H4 (cell line): Measurements from ENCODE around the gene BAZ1A. TPM values are rescaled to one million over a fixed set of nuclear protein-coding genes. Genes with fewer than 3 reads are reported as not detected.

ENCODE experiments used
- DNase-seq: peaks from one replicate; pipeline ENCODE4 v3.0.0-alpha.2; 2015; ENCODE audit warnings: low spot score
- total RNA-seq: library from RNA; depleted of rRNA; stranded (reverse); fragments of >200 nt; shearing (Covaris generic); gene quantifications from 2 replicates; pipeline ENCODE4 v1.2.3, GENCODE V29; 2014; rRNA removed

The BAZ1A gene
- total RNA-seq = 27.9 and 34.2 TPM in 2 replicates

DNA sequence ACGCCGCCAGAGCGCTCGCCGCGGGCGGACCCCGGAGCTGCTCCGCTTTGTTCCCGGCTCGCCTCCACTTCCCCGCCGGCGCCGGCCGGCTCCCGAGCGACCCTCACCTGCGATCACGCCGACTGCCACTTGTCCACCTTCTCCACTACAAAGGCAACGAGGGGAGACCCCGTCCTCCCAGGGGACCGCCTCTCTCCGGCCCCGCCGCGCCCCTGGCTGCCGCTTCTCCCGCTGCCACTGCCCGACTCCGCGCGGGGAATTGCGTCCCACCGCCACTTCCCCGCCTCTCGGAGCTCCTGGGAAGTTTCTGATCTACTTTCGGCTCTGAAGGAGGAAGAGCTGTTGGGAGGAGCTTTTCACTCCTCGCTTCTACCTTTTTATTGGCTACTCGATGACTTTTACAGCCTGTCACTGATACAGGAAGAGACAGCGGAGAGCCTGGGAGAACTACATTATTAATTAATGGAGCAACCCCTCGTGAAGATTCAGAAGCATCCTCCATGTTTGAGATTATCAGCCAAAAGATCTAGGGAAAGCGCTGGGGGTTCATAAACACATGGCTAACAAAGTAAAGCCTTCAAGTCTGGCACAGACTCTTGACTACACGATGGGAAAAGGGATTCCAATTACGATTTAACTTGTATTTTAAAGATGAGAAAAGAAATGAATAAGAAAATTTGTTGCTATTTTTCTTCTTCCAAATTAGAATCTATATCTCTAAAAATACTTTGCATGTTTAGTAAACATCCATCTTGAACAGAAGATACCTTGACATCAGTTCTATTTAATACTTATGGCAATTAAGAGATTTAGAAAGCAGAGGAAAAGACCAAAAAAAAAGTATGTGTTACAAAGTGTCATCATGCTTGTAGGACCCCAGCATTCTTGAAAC, at the start of gene BAZ1A:
Gene BAZ1A, minus strand, starts transcription at position 330 of the 892 bp plus-strand sequence. CDS start 756 bp downstream, outside the sequence.
- DNase-seq = peak; percentile 84

DNA sequence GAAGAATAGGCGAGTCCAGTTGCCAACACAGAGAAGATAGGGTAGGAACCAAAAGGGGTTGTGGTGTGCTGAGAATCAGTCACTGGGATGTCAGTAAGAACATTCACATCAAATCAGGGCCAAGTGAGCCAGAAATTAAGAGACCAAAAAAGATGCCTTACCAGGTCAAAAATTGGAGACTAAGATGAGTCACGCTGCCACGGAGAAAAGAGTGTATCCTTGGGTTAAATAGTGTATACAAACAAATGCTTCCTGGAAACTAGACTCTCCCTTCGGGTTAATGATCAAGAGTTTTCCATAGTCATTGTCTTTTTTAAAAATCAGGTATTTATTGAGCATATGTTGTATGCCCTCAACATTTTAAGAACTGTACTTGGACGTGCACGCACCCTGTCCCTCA, 45.2 kb upstream of the BAZ1A start:
- peak; percentile 20 for DNase-seq

GRCh38 chr14:34913619-34914018, 38.5 kb upstream of the BAZ1A start:
- DNase-seq = no peak

GRCh38 chr14:34912966-34913365, 37.8 kb upstream of the BAZ1A start:
- DNase-seq = no peak

DNA sequence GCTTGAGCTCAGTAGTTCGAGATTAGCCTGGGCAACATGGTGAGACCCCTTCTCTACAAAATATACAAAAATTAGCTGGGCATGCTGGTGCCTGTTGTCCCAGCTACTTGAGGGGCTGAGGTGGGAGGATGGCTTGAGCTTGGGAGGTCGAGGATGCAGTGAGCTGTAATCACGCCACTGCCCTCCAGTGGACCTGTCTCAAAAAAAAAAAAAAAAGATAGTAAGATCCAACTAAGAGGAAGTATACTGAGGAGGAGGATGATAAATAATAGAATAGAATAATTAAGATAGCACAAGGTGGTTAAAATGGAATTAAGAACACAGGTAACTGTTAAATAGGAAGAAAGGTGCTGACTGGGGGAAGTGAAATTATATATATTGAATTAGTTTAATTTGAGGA, 37.0 kb upstream of the BAZ1A start:
- no peak for DNase-seq

DNA sequence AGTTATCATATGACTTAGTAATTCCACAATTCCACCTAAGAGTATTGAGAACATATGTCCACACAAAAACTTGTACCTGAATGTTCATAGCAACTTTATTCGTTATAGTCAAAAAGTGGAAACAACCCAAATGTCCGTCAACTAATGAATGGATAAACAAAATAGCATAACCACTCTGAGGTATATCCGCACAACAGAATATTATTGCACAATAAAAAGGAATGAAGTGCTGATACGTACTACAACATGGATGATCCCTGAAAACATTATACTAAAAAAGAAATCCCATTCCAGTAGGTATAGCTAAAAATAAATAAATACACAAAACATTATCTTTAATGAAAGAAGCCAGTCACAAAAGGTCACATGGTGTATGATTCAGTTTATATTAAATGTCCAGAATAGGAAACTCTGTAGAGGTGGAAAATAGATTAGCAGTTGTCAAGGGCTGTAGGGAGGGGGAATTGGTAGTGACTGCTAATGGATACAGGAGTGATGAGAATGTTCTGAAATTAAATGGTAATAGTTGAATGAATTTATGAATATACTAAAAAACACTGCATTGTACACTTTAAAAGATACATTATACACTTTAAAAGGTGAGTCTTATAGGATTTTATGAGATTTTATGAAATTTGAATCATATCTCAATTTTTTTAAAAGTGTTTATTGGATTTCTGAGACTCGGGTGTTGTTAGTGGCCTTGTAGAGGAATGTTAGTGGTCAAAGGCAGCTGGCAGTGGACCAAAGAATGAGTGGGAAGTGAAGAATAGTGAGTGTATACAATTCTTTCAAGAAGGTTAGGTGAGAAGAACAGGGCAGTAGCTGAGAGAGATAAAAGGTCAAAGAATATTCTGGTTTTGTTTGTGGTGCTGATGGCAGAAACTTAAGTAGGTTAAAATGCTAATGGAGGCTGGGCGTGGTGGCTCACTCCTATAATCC, 36.3 kb upstream of the BAZ1A start:
- peak; percentile 30 for DNase-seq

GRCh38 chr14:34906287-34906686, 31.1 kb upstream of the BAZ1A start:
- no peak for DNase-seq

DNA sequence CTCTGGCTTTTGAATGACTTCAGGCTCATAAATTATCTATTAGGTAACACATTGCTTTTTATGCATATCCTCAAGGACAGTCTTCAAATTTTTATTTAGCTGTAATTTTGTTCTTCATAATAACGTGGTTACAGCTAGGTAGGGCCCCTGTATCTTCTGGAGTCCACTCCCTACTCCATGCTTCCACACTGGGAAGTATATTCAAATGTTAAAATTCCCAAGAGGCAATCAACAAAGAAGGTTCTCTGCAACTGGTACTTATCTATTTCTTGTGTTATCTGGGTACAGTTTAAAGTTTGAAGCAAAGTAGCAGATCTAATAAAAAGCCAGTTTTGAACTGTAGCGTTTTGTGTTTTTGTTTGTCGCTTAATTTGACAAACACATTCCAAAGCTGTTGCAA, 20.1 kb upstream of the BAZ1A start:
- DNase-seq = no peak

- DNase-seq = no peak
Observed at GRCh38 chr14:34890937-34891336, 15.8 kb upstream of the BAZ1A start.

GRCh38 chr14:34888186-34888585, 13.0 kb upstream of the BAZ1A start:
- DNase-seq = no peak

DNA sequence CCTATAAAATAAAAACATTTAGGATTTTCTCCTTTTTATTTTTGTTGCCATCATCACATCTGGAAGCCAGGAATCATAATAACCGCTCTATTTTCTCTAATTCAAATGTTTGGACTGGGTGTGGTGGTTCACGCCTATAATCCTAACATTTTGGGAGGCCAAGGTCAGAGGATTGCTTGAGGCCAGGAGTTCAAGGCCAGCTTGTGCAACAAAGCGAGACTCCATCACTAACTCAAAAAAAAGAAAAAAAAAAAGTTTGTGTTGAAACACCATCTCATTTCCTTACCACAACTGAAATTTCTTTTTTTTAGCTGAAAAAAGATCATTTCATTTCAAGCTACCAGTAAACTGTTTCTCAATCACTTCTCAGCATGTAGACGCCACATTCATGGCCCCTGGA, 8.8 kb upstream of the BAZ1A start:
- DNase-seq = no peak

GRCh38 chr14:34874386-34875030, 652 bp downstream of the BAZ1A start:
- peak; percentile 8 for DNase-seq

DNA sequence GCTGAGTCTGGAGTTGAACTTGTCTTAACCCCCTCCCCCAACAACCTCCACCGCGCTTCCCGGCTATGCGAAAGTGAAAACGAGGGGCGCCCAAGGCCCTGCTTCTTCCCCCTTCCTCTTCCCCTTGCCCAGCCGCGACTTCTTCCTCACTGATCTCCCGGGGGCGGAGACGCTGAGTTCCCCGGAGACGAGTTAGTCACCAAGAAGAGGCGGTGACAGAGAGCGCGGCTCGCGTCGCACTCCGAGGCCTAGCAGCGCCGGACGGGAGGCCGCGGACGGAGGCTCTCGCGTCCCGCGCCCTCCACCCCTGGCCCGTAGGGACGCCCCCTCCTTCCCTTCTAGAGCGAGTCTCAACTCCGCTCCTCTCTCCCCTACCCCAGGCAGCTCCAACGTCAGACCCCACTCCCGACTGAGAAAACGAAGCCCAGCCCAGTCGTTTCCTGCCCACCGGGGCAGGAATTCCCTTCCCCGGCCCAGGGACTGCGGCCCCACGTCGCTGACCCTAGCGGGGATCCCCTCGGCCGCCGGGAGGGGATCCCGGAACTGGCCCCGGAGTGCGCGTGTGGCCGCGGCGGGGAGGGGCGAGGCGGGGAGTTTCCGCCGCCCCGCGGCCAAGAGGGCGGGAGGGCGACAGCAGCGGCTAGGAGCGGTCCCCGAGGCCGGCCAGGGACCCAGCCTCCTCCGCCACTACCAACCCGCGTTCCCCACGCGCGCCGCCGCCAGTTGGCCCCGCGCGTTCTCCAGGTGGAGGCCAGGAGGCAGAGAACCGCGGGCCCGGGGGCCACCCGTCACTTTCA, 1.4 kb downstream of the BAZ1A start:
- DNase-seq = peak; percentile 67

DNA sequence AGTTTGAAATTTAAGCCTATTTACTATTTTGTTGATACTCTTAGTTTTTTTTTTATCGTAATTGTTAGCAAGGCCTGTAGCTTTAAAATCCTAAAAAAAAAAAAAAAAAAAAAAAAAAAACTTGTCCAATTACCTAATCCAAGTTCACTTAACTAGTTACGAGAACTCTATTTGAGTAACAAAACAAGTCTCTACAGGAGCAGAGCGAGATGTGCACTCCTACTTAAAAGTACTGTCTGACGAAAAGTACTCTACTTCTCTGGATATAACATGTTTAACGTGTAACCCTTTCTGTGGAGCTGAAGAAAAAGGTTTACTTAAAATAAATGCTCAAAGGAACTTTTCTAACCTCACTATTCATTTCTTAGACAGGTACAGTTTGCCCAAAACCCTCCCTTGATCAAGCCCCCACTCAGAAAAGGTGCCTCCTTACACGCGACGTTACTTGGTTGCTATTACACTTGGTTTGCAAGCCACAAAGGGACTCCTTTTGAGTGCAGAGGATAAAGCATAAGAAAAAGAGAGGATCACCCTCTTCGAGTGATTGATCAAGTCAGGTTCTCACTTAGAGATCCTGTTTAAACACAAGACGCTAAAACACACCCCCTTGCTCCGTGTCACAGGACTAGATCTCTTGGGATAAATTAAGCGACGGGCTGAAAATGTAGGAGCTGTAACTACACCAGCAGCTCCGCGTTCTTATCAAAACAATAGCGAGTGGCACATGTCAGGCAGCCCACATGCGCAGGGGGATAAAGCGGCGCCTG, 2.2 kb downstream of the BAZ1A start:
- no peak for DNase-seq

GRCh38 chr14:34867199-34867598, 8.0 kb downstream of the BAZ1A start:
- DNase-seq = no peak

- DNase-seq = no peak
Observed at GRCh38 chr14:34865889-34866574, 9.1 kb downstream of the BAZ1A start.

GRCh38 chr14:34863844-34864243, 11.3 kb downstream of the BAZ1A start:
- DNase-seq = no peak

GRCh38 chr14:34858765-34859164, 16.4 kb downstream of the BAZ1A start:
- no peak for DNase-seq

DNA sequence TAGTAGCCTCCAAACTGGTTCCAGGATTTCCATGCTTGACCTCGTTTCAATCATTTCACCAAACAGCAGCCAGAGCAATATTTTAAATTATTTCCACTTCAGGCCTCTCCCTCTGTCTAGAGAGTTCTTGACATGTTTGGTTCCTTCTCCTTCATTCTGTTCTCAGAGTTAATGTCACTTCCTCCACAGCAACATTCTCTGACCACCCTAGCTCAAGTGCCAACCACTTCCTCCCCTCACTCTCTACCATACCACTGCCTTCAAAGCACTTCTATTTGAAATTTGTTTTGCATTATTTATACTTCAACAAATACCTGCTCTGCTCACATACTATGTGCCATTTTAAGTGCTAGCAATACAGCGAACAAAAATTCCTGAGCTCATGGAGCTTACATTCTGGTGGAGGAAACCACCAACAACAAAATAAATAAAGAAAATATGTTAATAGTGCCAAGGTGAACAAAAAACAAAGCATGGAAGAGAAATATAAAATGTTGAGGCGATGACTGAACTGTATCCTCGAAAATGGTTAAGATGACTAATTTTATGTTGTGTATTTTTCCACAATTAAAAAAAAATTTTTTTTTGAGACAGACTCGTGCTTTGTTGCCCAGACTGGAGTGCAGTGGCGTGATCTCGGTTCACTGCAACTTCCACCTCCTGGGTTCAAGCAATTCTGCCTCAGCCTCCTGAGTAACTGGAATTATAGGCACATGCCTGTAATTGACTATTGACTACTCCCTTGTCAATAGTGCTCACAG, 17.3 kb downstream of the BAZ1A start:
- DNase-seq = no peak
